IMR-90 (cell line): ENCODE data around the gene ITSN1. TPM values are rescaled to one million over a fixed set of nuclear protein-coding genes. Genes with fewer than 3 reads are reported as not detected.

Experiments
- ATAC-seq: fragments of 200-7000 bp; cut with Tn5 transposase; 2 replicates; pipeline ENCODE4 v1.9.1; 2020; ENCODE audit warnings: low read depth, mild to moderate bottlenecking, moderate library complexity
- BruUV-seq: library from RNA; stranded (reverse); fragments of 400-500 nt; replicated peaks from 2 replicates; lab custom pipeline; 2021; lab: Mats Ljungman, UMichigan
- CTCF ChIA-PET: fragments of 300-600 bp; formaldehyde crosslinking; extraction: SDS; loops from one replicate; lab custom pipeline; 2021; ENCODE audit warnings: antibody characterized with exemption; lab: Yijun Ruan, JAX
- POLR2A ChIA-PET: fragments of 300-600 bp; sonication (Branson Sonifier 250); formaldehyde crosslinking; loops from one replicate; lab custom pipeline; 2022; ENCODE audit warnings: antibody characterized with exemption; ENCODE audit not compliant: unreplicated experiment; lab: Charles Lee
- DNase-seq: peaks from one replicate; pipeline ENCODE4 v3.0.0; 2013
- H2AFZ ChIP-seq: replicated peaks from 2 replicates; pipeline ENCODE3; 2013; ENCODE audit warnings: low read length, mild to moderate bottlenecking; ENCODE audit not compliant: poor library complexity
- H2AK5ac ChIP-seq: 2 replicates; pipeline ENCODE4 v1.6.1; 2013; ENCODE audit warnings: low read depth, low read length, inconsistent platforms
- H2AK9ac ChIP-seq: replicated peaks from 2 replicates; pipeline ENCODE3; 2013; ENCODE audit warnings: mild to moderate bottlenecking, low read depth, low read length, moderate library complexity; ENCODE audit not compliant: poor library complexity
- H2BK120ac ChIP-seq: 2 replicates; pipeline ENCODE4 v1.6.1; 2013; ENCODE audit warnings: low read depth, low read length, inconsistent platforms
- H2BK15ac ChIP-seq: 3 replicates; pipeline ENCODE4 v1.6.1; 2013; ENCODE audit warnings: low read depth, low read length, inconsistent platforms
- H2BK20ac ChIP-seq: 2 replicates; pipeline ENCODE4 v1.6.1; 2013; ENCODE audit warnings: low read depth, mild to moderate bottlenecking, inconsistent platforms, low read length, moderate library complexity
- H2BK5ac ChIP-seq: 2 replicates; pipeline ENCODE4 v1.6.1; 2013; ENCODE audit warnings: mild to moderate bottlenecking, low read depth, low read length, inconsistent platforms; ENCODE audit not compliant: poor library complexity, severe bottlenecking
- H3K14ac ChIP-seq: replicated peaks from 2 replicates; pipeline ENCODE4 v1.6.1; 2013; ENCODE audit warnings: low read depth, low read length, inconsistent platforms
- H3K18ac ChIP-seq: 2 replicates; pipeline ENCODE4 v1.6.1; 2013; ENCODE audit warnings: low read depth, low read length, control low read depth
- H3K23ac ChIP-seq: 2 replicates; pipeline ENCODE4 v1.6.1; 2013; ENCODE audit warnings: low read depth, low read length, inconsistent platforms
- H3K27ac ChIP-seq: 2 replicates; pipeline ENCODE4 v1.5.1; 2013; ENCODE audit warnings: mild to moderate bottlenecking, control low read depth, low read length; ENCODE audit not compliant: insufficient read depth
- H3K27me3 ChIP-seq: 2 replicates; pipeline ENCODE4 v1.6.1; 2013; ENCODE audit warnings: low read length; ENCODE audit not compliant: control insufficient read depth, insufficient read depth
- H3K36me3 ChIP-seq: 2 replicates; pipeline ENCODE4 v1.6.1; 2013; ENCODE audit warnings: low read length, mixed read lengths; ENCODE audit not compliant: control insufficient read depth, insufficient read depth
- H3K4ac ChIP-seq: 2 replicates; pipeline ENCODE4 v1.6.1; 2013; ENCODE audit warnings: low read depth, low read length, inconsistent platforms
- H3K4me1 ChIP-seq: 2 replicates; pipeline ENCODE4 v1.6.1; 2013; ENCODE audit warnings: low read length, mixed read lengths; ENCODE audit not compliant: control insufficient read depth, insufficient read depth
- H3K4me2 ChIP-seq: 2 replicates; pipeline ENCODE4 v1.6.1; 2013; ENCODE audit warnings: low read depth, mild to moderate bottlenecking, control low read depth, low read length, moderate library complexity
- H3K4me3 ChIP-seq: 2 replicates; pipeline ENCODE4 v1.5.1; 2013; ENCODE audit warnings: low read depth, mild to moderate bottlenecking, control low read depth, low read length, moderate library complexity; ENCODE audit not compliant: insufficient read depth
- H3K56ac ChIP-seq: 2 replicates; pipeline ENCODE4 v1.6.1; 2013; ENCODE audit warnings: low read length, inconsistent platforms; ENCODE audit not compliant: insufficient read depth; ENCODE audit errors: extremely low read depth
- H3K79me1 ChIP-seq, 2 experiments: 2 replicates each; pipeline ENCODE4 v1.6.1; 2013; ENCODE audit warnings: low read length in 2 of 2, inconsistent platforms in 1 of 2, low read depth in 1 of 2
- H3K9ac ChIP-seq: 2 replicates; pipeline ENCODE4 v1.6.1; 2013; ENCODE audit warnings: low read depth, low read length, control low read depth
- H3K9me1 ChIP-seq: 2 replicates; pipeline ENCODE4 v1.6.1; 2013; ENCODE audit warnings: low read length, inconsistent platforms; ENCODE audit not compliant: insufficient read depth
- H3K9me3 ChIP-seq: 2 replicates; pipeline ENCODE4 v1.6.1; 2013; ENCODE audit warnings: low read length; ENCODE audit not compliant: control insufficient read depth, insufficient read depth
- H4K20me1 ChIP-seq: 2 replicates; pipeline ENCODE4 v1.6.1; 2013; ENCODE audit warnings: low read length, inconsistent platforms; ENCODE audit not compliant: insufficient read depth
- H4K5ac ChIP-seq: 2 replicates; pipeline ENCODE4 v1.6.1; 2013; ENCODE audit warnings: mild to moderate bottlenecking, low read depth, low read length, control low read depth
- H4K8ac ChIP-seq, 2 experiments: 2 replicates each; pipeline ENCODE4 v1.6.1; 2013; ENCODE audit warnings: low read depth in 2 of 2, low read length in 2 of 2, control low read depth in 1 of 2, inconsistent platforms in 1 of 2
- H4K91ac ChIP-seq: 2 replicates; pipeline ENCODE4 v1.6.1; 2013; ENCODE audit warnings: low read depth, low read length, inconsistent platforms; ENCODE audit not compliant: insufficient read depth
- BHLHE40 ChIP-seq: fragments of 150-350 bp; IDR thresholded peaks from 2 replicates; pipeline ENCODE4 v1.6.1; 2016; ENCODE audit warnings: mild to moderate bottlenecking, low read depth, low read length
- CEBPB ChIP-seq: IDR thresholded peaks from 2 replicates; pipeline ENCODE4 v1.6.1; 2012; ENCODE audit warnings: low read depth, low read length, improper control_type of control experiment
- CHD1 ChIP-seq: IDR thresholded peaks from 2 replicates; pipeline ENCODE4 v1.6.1; 2012; ENCODE audit warnings: low read depth, low read length, improper control_type of control experiment
- FOS ChIP-seq: fragments of 150-350 bp; IDR thresholded peaks from 2 replicates; pipeline ENCODE4 v1.6.1; 2016; ENCODE audit warnings: low read depth, low read length
- MAZ ChIP-seq: IDR thresholded peaks from 2 replicates; pipeline ENCODE4 v1.6.1; 2012; ENCODE audit warnings: low read depth, mild to moderate bottlenecking, low read length, improper control_type of control experiment, moderate library complexity, borderline replicate concordance
- MXI1 ChIP-seq: IDR thresholded peaks from 2 replicates; pipeline ENCODE4 v1.6.1; 2012; ENCODE audit warnings: low read depth, mild to moderate bottlenecking, low read length, moderate library complexity, borderline replicate concordance
- POLR2A ChIP-seq: IDR thresholded peaks from 2 replicates; pipeline ENCODE4 v1.6.1; 2012; ENCODE audit warnings: mild to moderate bottlenecking, low read depth, low read length
- RFX5 ChIP-seq: IDR thresholded peaks from 2 replicates; pipeline ENCODE4 v1.8.0; 2012; ENCODE audit warnings: low read depth, mild to moderate bottlenecking, low read length, moderate library complexity
- SMC3 ChIP-seq: fragments of 150-350 bp; IDR thresholded peaks from 2 replicates; pipeline ENCODE4 v1.6.1; 2016; ENCODE audit warnings: low read depth, mild to moderate bottlenecking, antibody characterized with exemption, low read length, moderate library complexity
- USF2 ChIP-seq: fragments of 150-350 bp; IDR thresholded peaks from 2 replicates; pipeline ENCODE4 v1.6.1; 2017; ENCODE audit warnings: mild to moderate bottlenecking, antibody characterized with exemption, low read length, low read depth
- WGBS, 2 experiments: methylation state at CpG; one replicate each; pipeline versions ENCODE4 v1.1.5 to v1.1.7; 2013; ENCODE audit warnings: missing lambda C conversion rate in 2 of 2; ENCODE audit not compliant: insufficient read length in 1 of 2; ENCODE audit errors: extremely low coverage in 2 of 2; 5-methylcytosine and 5-hydroxymethylcytosine counted together
- dilution Hi-C: fragments of 300-500 bp; cut with HindIII; formaldehyde crosslinking; loops from one replicate; pipeline ENCODE4 v1.14.3; 2018; ENCODE audit warnings: low sequenced_read_pairs; ENCODE audit not compliant: unreplicated experiment
- in situ Hi-C: fragments of 300-500 bp; cut with MboI; formaldehyde crosslinking; loops from 3 replicates; pipeline ENCODE4 v1.14.3; 2019; ENCODE audit warnings: low sequenced_read_pairs, inconsistent platforms, mixed read lengths
- intact Hi-C: fragments of 100-400 bp; cut with micrococcal nuclease; formaldehyde crosslinking; loops from 2 replicates; pipeline ENCODE4 v1.10.0; 2022
- polyA plus RNA-seq, 3 experiments: library from polyadenylated mRNA; depleted of rRNA; stranded (reverse); fragments of >200 nt; gene quantifications; 2 replicates each; pipeline ENCODE4 v1.2.3, GENCODE V29; 2012; ENCODE audit warnings: low replicate concordance in 1 of 3
- total RNA-seq: library from RNA; depleted of rRNA; stranded (reverse); fragments of >200 nt; gene quantifications from 2 replicates; pipeline ENCODE4 v1.2.3, GENCODE V29; 2012
- TF ChIP-seq, protein P1 (sequence below): conservative IDR thresholded peaks from 2 replicates; pipeline ENCODE4 v1.5.1; 2012; ENCODE audit warnings: mild to moderate bottlenecking, low read depth, low read length, improper control_type of control experiment

Gene ITSN1
- total and polyA plus RNA-seq, 2 of the 4 experiments (the other 2 are of a cell fraction): 45.4 to 62.0 TPM

DNA sequence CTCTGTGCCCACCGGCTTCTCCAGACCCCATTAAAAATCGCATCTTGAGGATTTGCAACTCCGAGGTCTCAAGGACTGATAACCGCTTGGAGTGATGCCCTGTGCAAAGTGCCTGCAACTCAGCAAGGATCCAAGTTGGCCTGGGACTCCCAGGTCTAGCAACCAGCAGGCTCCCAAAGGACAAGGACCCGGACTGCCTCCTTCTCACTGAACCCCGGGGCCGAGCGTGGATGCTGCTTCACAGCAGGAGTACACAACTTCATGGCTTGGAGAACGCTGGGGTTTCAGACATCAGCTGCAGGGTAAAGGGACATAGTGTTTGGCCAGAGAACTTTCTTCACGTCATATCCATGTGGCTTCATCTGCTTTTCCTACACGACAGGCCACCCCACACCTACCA lies 208.1 kb downstream of the ITSN1 start:
- no TSS peak for BruUV-seq
- no peak overlapping the region for H2BK5ac ChIP-seq
- H2BK15ac ChIP-seq: no peak overlapping the region
- H2AFZ ChIP-seq: no peak overlapping the region
- H4K5ac ChIP-seq: no peak overlapping the region
- no peak overlapping the region for H3K23ac ChIP-seq
- H3K9me3 ChIP-seq: no peaks in the 10 kb centered on the region
- H3K4me2 ChIP-seq: no peak overlapping the region
- WGBS, 2 experiments: 96% methylated on average over 4 of the region's 11 CpGs; no CpG with 5 or more reads in 1 of the 2 experiments
- H3K9me1 ChIP-seq: no peaks in the 10 kb centered on the region
- H2AK5ac ChIP-seq: no peak overlapping the region
- H3K18ac ChIP-seq: no peak overlapping the region
- H4K91ac ChIP-seq: no peak overlapping the region
- H3K36me3 ChIP-seq: no peaks in the 10 kb centered on the region
- no peaks in the 10 kb centered on the region for H3K4me1 ChIP-seq
- H3K4me3 ChIP-seq: no peak overlapping the region
- no peaks in the 10 kb centered on the region for H4K20me1 ChIP-seq
- dilution Hi-C loops: no loop called here
- CTCF ChIA-PET: interaction anchor here (0.6 kb wide), 1 partner anchor 49 kb away, joined by 3 read pairs; no protein-coding TSS in a partner anchor
- H3K4ac ChIP-seq: no peak overlapping the region
- H3K27me3 ChIP-seq: no peaks in the 10 kb centered on the region
- ATAC-seq (no peak), DNase-seq (no peak)
- in situ Hi-C loops: no loop called here
- no peaks in the 10 kb centered on the region for H3K79me1 ChIP-seq
- intact Hi-C loops: no loop called here
- no peak overlapping the region for H3K27ac ChIP-seq
- TF ChIP-seq CEBPB (no peak), FOS (no peak), BHLHE40 (no peak), MAZ (no peak), MXI1 (no peak), CHD1 (no peak), USF2 (no peak), SMC3 (no peak), POLR2A (no peak), RFX5 (no peak)
- TF ChIP-seq, protein P1, sequence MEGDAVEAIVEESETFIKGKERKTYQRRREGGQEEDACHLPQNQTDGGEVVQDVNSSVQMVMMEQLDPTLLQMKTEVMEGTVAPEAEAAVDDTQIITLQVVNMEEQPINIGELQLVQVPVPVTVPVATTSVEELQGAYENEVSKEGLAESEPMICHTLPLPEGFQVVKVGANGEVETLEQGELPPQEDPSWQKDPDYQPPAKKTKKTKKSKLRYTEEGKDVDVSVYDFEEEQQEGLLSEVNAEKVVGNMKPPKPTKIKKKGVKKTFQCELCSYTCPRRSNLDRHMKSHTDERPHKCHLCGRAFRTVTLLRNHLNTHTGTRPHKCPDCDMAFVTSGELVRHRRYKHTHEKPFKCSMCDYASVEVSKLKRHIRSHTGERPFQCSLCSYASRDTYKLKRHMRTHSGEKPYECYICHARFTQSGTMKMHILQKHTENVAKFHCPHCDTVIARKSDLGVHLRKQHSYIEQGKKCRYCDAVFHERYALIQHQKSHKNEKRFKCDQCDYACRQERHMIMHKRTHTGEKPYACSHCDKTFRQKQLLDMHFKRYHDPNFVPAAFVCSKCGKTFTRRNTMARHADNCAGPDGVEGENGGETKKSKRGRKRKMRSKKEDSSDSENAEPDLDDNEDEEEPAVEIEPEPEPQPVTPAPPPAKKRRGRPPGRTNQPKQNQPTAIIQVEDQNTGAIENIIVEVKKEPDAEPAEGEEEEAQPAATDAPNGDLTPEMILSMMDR: no peak
- H3K56ac ChIP-seq: no peak overlapping the region
- H2BK120ac ChIP-seq: no peak overlapping the region
- H4K8ac ChIP-seq: no peak overlapping the region
- no peak overlapping the region for H2BK20ac ChIP-seq
- POLR2A ChIA-PET: no interaction called here
- no peak overlapping the region for H3K9ac ChIP-seq
- H2AK9ac ChIP-seq: no peak overlapping the region
- H3K14ac ChIP-seq: no peak overlapping the region
